ENCODE data around the gene KLHL29.

GRCh38 chr2:23588508-23589201 lies 203.7 kb downstream of the KLHL29 start:
- no peak for TF ChIP-seq CTCF (IDR thresholded peaks at IDR 0.05 in 8 of 11, conservative IDR thresholded peaks at IDR 0.05 in 3 of 11)
- TF ChIP-seq POLR2A (IDR thresholded peaks at IDR 0.05), result no peak
- no peak for TF ChIP-seq POLR2AphosphoS5 (IDR thresholded peaks at IDR 0.05)
